ENCODE measurements around the gene HMGB3.

Gene HMGB3

GRCh38 chrX:150975655-150976390 is 7.3 kb upstream of the HMGB3 start:
- no peak overlapping the region for H3K4me3 ChIP-seq (ENCODE audit: low read depth, low read length)
- no peak for TF ChIP-seq CTCF (IDR thresholded peaks at IDR 0.05; ENCODE audit: control insufficient read depth, extremely low read depth, insufficient read depth)
- DNase-seq (ENCODE audit: low read depth): no peak

GRCh38 chrX:150977411-150978162 is 5.5 kb upstream of the HMGB3 start:
- TF ChIP-seq CTCF (IDR thresholded peaks at IDR 0.05; ENCODE audit: control insufficient read depth, extremely low read depth, insufficient read depth): no peak
- DNase-seq (ENCODE audit: low read depth): no peak

GRCh38 chrX:150980186-150980585 is 2.9 kb upstream of the HMGB3 start:
- no peak overlapping the region for H3K4me3 ChIP-seq (ENCODE audit: low read depth, low read length)
- no peak for TF ChIP-seq CTCF (IDR thresholded peaks at IDR 0.05; ENCODE audit: control insufficient read depth, extremely low read depth, insufficient read depth)
- DNase-seq (ENCODE audit: low read depth): no peak

More at GRCh38 chrX:150977411-150978162, 5.5 kb upstream of the HMGB3 start:
- H3K4me3 ChIP-seq (ENCODE audit: low read depth, low read length): no peak overlapping the region

GRCh38 chrX:150980711-150981110 is 2.4 kb upstream of the HMGB3 start:
- no peak overlapping the region for H3K4me3 ChIP-seq (ENCODE audit: low read depth, low read length)
- no peak for TF ChIP-seq CTCF (IDR thresholded peaks at IDR 0.05; ENCODE audit: control insufficient read depth, extremely low read depth, insufficient read depth)
- DNase-seq (ENCODE audit: low read depth): no peak

DNA sequence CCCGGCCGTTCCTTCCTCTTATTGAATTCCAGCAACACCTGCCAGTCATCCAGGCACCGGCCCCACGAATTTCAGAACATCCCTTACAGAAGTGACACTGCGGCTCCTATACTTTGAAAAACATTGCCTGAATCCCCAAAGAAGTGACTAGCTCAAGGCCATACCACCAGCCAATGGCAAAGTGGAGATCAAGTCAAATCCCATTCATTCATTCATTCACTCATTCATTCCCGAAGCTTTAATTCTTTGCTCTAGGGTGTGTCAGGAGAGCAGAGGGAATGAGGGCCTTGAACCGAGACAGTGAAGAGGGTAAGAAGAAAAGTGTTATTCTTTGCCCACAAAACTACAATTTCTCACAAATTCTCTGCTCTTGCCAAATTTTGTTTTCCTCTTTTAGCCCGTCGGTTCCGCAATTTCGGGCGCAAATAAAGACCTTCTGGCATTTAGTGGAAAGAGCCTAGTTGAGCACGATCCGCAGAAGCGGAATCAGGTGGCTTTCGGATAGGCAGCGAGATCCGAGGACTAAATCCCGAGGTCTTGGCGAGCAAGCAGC is 824 bp upstream of the HMGB3 start:
- no peak for TF ChIP-seq CTCF (IDR thresholded peaks at IDR 0.05; ENCODE audit: control insufficient read depth, extremely low read depth, insufficient read depth)
- no peak for DNase-seq (ENCODE audit: low read depth)
- peak overlapping the region; percentile 57 for H3K4me3 ChIP-seq (ENCODE audit: low read depth, low read length)

DNA sequence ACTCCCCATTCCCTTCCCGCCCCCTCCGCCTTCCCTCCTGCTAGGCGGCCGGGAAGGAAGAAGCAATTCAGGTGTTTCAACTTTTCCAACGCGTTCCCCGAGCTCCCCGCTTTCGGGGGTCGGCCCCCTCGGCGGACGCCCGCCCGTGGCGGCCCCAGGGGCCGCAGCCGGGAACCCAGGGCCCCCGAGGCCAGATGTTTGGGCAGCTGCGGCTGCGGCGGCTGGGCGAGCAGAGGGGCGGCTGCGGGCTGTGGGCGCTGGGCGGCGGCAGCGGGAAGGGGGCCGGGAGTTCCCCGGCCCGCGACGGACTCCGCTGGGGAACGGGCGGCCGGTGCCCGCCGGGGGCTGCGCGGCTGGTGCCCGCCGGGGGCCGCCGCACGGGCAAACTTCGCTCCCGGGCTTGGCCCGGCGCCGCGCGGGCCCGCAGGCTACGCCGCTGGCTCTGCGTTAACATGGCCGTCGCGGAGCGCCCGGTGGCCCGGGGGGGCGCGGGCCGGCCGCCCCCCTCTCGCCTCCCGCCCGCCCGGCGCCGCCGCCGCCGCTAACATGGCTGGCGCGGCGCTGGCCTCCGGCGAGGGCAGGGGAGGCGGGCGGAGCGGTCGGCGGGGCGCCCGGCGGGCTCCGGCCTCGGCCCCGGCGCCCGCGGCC is 510 bp downstream of the HMGB3 start:
- DNase-seq (ENCODE audit: low read depth): no peak
- TF ChIP-seq CTCF (IDR thresholded peaks at IDR 0.05; ENCODE audit: control insufficient read depth, extremely low read depth, insufficient read depth): peak; percentile 23
- peak overlapping the region; percentile 55 for H3K4me3 ChIP-seq (ENCODE audit: low read depth, low read length)
